Common myeloid progenitor, CD34-positive (primary cell): ENCODE measurements around the gene INPP5K.

ENCODE experiments used
- CTCF ChIA-PET: fragments of 350-600 bp; sonication (Branson Sonifier 250); formaldehyde crosslinking; loops from one replicate; lab custom pipeline; 2021; ENCODE audit warnings: antibody characterized with exemption; lab: Charles Lee
- POLR2A ChIA-PET: fragments of 350-600 bp; sonication (Branson Sonifier 250); formaldehyde crosslinking; loops from one replicate; lab custom pipeline; 2021; ENCODE audit warnings: antibody characterized with exemption; lab: Charles Lee
- DNase-seq, 3 donors: peaks; one replicate each; pipeline versions ENCODE4 v3.0.0 to v3.0.0-alpha.2; 2013
- H3K27ac ChIP-seq, 2 experiments: 1 replicate in 1 of 2; 2 replicates in 1 of 2; pipeline ENCODE4 v1.7.0; 2013; ENCODE audit warnings: inconsistent platforms in 2 of 2, low read length in 2 of 2, mild to moderate bottlenecking in 2 of 2, low read depth in 1 of 2, moderate library complexity in 1 of 2; ENCODE audit not compliant: severe bottlenecking in 2 of 2, insufficient read depth in 1 of 2, poor library complexity in 1 of 2
- H3K27me3 ChIP-seq, 5 experiments: replicated peaks in 2 of 5; 1 replicate in 3 of 5; 2 replicates in 2 of 5; pipeline versions ENCODE4 v1.6.1 to v1.7.0; 2013; ENCODE audit warnings: low read length in 4 of 5, mild to moderate bottlenecking in 2 of 5, moderate library complexity in 2 of 5, inconsistent platforms in 1 of 5; ENCODE audit not compliant: insufficient read depth in 5 of 5, control insufficient read depth in 4 of 5
- H3K36me3 ChIP-seq, 4 experiments: 1 replicate in 2 of 4; 2 replicates in 2 of 4; pipeline versions ENCODE4 v1.6.1 to v1.7.0; 2013; ENCODE audit warnings: low read length in 3 of 4, control low read depth in 1 of 4, mild to moderate bottlenecking in 1 of 4; ENCODE audit not compliant: control insufficient read depth in 4 of 4, insufficient read depth in 4 of 4
- H3K4me1 ChIP-seq, 4 experiments: 1 replicate in 3 of 4; 2 replicates in 1 of 4; pipeline versions ENCODE4 v1.6.1 to v1.7.1; 2013; ENCODE audit warnings: low read length in 3 of 4, mild to moderate bottlenecking in 3 of 4, control low read depth in 1 of 4, inconsistent platforms in 1 of 4, moderate library complexity in 1 of 4; ENCODE audit not compliant: control insufficient read depth in 4 of 4, insufficient read depth in 4 of 4; ENCODE audit errors: control extremely low read depth in 1 of 4
- H3K4me3 ChIP-seq, 7 experiments: 1 replicate in 4 of 7; 2 replicates in 3 of 7; pipeline versions ENCODE4 v1.5.1 to v1.7.0; 2013; ENCODE audit warnings: mild to moderate bottlenecking in 7 of 7, low read length in 6 of 7, moderate library complexity in 6 of 7, inconsistent platforms in 2 of 7, low read depth in 2 of 7, control low read depth in 1 of 7; ENCODE audit not compliant: insufficient read depth in 4 of 7, control insufficient read depth in 1 of 7; ENCODE audit errors: extremely low read depth in 1 of 7
- H3K9me3 ChIP-seq, 5 experiments: 1 replicate in 4 of 5; 2 replicates in 1 of 5; pipeline versions ENCODE4 v1.6.1 to v1.7.1; 2013; ENCODE audit warnings: low read length in 4 of 5, mild to moderate bottlenecking in 2 of 5, inconsistent platforms in 1 of 5, low read depth in 1 of 5, moderate library complexity in 1 of 5; ENCODE audit not compliant: control insufficient read depth in 4 of 5, insufficient read depth in 2 of 5; ENCODE audit errors: control extremely low read depth in 1 of 5
- WGBS: methylation state at CpG from one replicate; pipeline ENCODE4 v1.1.5; 2013; ENCODE audit not compliant: insufficient coverage; 5-methylcytosine and 5-hydroxymethylcytosine counted together

Gene INPP5K

GRCh38 chr17:1555651-1556471 lies 39.4 kb upstream of the INPP5K start:
- ChIA-PET POLR2A (no interaction called here), CTCF (interaction anchor here (1.0 to 1.9 kb wide), 3 partner anchors 15 to 70 kb away, joined by 3 to 6 read pairs (median 3); no protein-coding TSS in a partner anchor)
- Histone ChIP-seq H3K36me3 (peaks cover 7 to 52% (median 20%) of the 10 kb centered on the region in 4 experiments), H3K27ac (no peak overlapping the region), H3K4me1 (peaks cover 0 to 32% (median 14%) of the 10 kb centered on the region in 4 experiments), H3K4me3 (no peak overlapping the region), H3K9me3 (no peaks in the 10 kb centered on the region), H3K27me3 (no peaks in the 10 kb centered on the region)
- 66% methylated on average over 13 of the region's 15 CpGs for WGBS
- peak; percentile 73 to 89 (median 87) for DNase-seq

DNA sequence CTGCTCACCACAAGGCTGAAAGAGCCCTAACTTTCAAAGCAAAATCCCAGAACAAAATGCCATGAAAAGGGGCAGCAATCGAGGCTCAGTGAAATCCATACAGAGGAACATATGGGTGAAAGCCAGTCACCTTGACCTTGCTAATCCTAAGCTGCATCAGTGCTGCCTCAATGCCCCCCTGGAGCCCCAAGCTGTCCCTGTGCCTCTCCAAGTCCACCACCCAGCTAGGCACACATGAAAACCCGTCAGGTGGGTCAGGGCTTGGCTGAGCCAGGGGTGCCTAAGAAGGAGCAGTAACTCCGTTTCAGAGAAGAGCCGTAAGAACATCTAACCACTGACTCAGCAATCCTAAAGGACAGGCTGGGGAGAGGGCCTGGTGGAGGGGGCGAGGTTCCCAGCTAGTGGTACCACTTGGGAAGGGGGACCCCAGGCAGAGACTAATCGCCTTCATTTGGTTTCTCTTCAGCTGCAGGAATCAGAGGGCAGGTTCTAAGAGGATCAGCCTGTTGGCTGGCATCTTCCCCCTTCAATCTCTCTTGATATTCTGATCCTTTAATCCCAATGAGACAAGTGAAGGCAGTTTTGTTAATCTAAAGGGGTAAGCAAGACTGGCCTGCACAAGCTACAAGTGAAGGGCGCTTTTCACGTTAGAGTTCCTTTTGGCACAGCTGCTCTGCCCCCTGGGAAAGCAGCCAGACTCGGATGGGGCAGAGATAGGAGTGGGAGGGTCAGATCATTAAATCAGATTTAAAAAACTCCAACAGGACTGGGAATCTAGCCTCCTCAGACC lies 38.5 kb upstream of the INPP5K start:
- peaks cover 7 to 58% (median 29%) of the 10 kb centered on the region in 4 experiments for H3K36me3 ChIP-seq
- 98% methylated on average over 7 of the region's 9 CpGs for WGBS

DNA sequence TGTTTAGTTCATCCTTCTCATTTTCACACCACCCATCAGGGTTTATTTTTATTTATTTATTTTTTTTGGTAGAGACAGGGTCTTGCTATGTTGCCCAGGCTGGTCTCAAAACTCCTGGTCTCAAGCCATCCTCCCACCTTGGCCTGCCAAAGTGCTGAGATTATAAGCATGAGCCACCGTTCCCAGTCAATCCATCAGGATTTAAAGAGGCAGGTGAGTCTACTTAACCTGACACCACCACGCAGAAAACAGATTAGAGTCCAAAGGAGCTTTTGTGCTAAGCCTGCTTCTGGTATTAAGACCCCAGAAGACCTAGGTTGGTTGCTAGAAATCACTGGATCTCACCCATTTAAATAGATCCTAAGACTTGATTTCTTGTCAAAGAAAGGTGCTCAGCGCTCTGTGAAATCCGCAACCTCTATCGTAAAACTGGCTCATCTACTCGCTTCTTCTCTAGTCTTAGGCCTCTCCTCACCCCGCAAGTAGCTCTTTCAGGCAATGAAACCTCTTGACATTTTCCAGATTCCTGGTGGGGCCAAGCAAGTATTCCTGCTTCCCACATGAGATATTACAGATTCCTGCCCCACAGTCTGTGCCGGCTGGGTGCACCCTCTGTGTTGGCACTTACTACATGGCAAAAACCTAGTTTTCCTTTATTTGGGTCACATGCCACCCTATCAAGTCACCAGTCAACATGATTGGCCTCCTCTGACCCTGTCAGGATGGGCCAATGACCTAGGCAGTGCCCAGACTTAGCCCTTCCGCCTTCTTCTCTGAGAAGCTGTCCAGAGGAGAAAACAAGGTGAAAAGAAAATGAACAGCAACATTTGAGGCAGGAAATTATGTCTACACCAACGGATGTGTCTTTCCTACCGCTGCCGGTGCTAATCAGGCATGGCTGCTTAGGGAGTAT lies 37.2 kb upstream of the INPP5K start:
- Histone ChIP-seq H3K27me3 (no peaks in the 10 kb centered on the region), H3K36me3 (peaks cover 7 to 60% (median 33%) of the 10 kb centered on the region in 4 experiments), H3K4me3 (no peak overlapping the region), H3K4me1 (peaks cover 0 to 26% (median 12%) of the 10 kb centered on the region in 4 experiments), H3K9me3 (no peaks in the 10 kb centered on the region), H3K27ac (no peak overlapping the region)
- WGBS = 98% methylated on average over 12 of the region's 12 CpGs
- ChIA-PET POLR2A (interaction anchor here (0.6 kb wide), 1 partner anchor 751 kb away, joined by 3 read pairs; no protein-coding TSS in a partner anchor), CTCF (interaction anchor here (1.2 to 1.3 kb wide), 2 partner anchors 18 to 79 kb away, joined by 3 to 4 read pairs; no protein-coding TSS in a partner anchor)
- no peak for DNase-seq

More for the DNA sequence above, 38.5 kb upstream of the INPP5K start:
- ChIA-PET CTCF (interaction anchor here (0.6 to 1.9 kb wide), 4 partner anchors 16 to 77 kb away, joined by 3 to 6 read pairs (median 3); no protein-coding TSS in a partner anchor), POLR2A (no interaction called here)
- peaks cover 0 to 27% (median 12%) of the 10 kb centered on the region in 4 experiments for H3K4me1 ChIP-seq
- no peaks in the 10 kb centered on the region for H3K27me3 ChIP-seq
- DNase-seq = no peak
- H3K4me3 ChIP-seq = no peak overlapping the region
- no peak overlapping the region for H3K27ac ChIP-seq
- H3K9me3 ChIP-seq = no peaks in the 10 kb centered on the region

- POLR2A ChIA-PET = no interaction called here
- WGBS = 98% methylated on average over 11 of the region's 11 CpGs
- CTCF ChIA-PET = interaction anchor here (1.2 kb wide), 1 partner anchor 17 kb away, joined by 4 read pairs; no protein-coding TSS in a partner anchor
- H3K4me1 ChIP-seq = peaks cover 0 to 26% (median 12%) of the 10 kb centered on the region in 4 experiments
- H3K9me3 ChIP-seq = no peaks in the 10 kb centered on the region
- no peak overlapping the region for H3K4me3 ChIP-seq
- no peak for DNase-seq
- H3K27me3 ChIP-seq = no peaks in the 10 kb centered on the region
- peaks cover 7 to 67% (median 40%) of the 10 kb centered on the region in 4 experiments for H3K36me3 ChIP-seq
- H3K27ac ChIP-seq = no peak overlapping the region
These were observed 36.5 kb upstream of the INPP5K start for GRCh38 chr17:1552932-1553331.

DNA sequence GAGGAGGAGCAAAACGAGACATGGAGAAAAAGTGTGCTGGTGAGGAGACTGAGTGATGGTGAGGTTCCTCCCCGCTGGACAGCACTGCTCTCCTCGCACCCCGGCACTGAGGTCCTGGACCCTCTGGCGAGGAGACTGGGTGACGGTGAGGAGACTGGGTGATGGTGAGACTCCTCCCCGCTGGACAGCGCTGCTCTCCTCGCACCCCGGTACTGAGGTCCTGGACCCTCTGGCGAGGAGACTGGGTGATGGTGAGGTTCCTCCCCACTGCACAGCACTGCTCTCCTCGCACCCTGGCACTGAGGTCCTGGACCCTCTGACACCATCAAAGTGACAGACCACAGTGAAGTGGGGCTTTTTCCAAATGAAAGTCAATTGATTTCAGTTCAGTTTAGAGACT lies 35.3 kb upstream of the INPP5K start:
- Histone ChIP-seq H3K4me3 (no peak overlapping the region), H3K27ac (no peak overlapping the region), H3K36me3 (peaks cover 5 to 63% (median 42%) of the 10 kb centered on the region in 4 experiments), H3K27me3 (no peaks in the 10 kb centered on the region), H3K4me1 (peaks cover 0 to 20% (median 12%) of the 10 kb centered on the region in 4 experiments), H3K9me3 (no peaks in the 10 kb centered on the region)
- POLR2A ChIA-PET = no interaction called here
- no peak for DNase-seq
- CTCF ChIA-PET = no interaction called here
- WGBS = 100% methylated on average over 8 of the region's 12 CpGs

GRCh38 chr17:1548032-1548431 lies 31.6 kb upstream of the INPP5K start:
- Histone ChIP-seq H3K4me1 (no peaks in the 10 kb centered on the region), H3K36me3 (peaks cover 7 to 72% (median 48%) of the 10 kb centered on the region in 4 experiments), H3K4me3 (no peak overlapping the region), H3K27me3 (no peaks in the 10 kb centered on the region), H3K9me3 (no peaks in the 10 kb centered on the region), H3K27ac (no peak overlapping the region)
- no peak for DNase-seq
- 98% methylated on average over 18 of the region's 18 CpGs for WGBS
- ChIA-PET CTCF (no interaction called here), POLR2A (interaction anchor here (0.6 kb wide), 1 partner anchor 88 kb away, joined by 5 read pairs; no protein-coding TSS in a partner anchor)
